Activated CD8-positive, alpha-beta T cell treated with anti-CD3 and anti-CD28 coated beads, Interleukin-2, amount 10 ng/mL, durations not matched to agents 7 days and 5 days (primary cell): Measurements from ENCODE around the gene SLC6A6. TPM values are rescaled to one million over a fixed set of nuclear protein-coding genes. Genes with fewer than 3 reads are reported as not detected.
A peak's percentile ranks its signal among the peaks of the same experiment; 100 is the strongest.

ENCODE experiments used
- ATAC-seq: fragments of 150-1000 bp; cut with Tn5 transposase; one replicate; pipeline ENCODE4 v1.10.0; 2021; ENCODE audit warnings: moderate library complexity
- CTCF ChIA-PET: fragments of 350-600 bp; sonication (Branson Sonifier 250); formaldehyde crosslinking; loops from one replicate; lab custom pipeline; 2021; ENCODE audit warnings: antibody characterized with exemption; lab: Charles Lee
- POLR2A ChIA-PET: fragments of 350-600 bp; sonication (Branson Sonifier 250); formaldehyde crosslinking; loops from one replicate; lab custom pipeline; 2021; ENCODE audit warnings: antibody characterized with exemption; lab: Charles Lee
- DNase-seq: peaks from one replicate; pipeline ENCODE4 v3.0.0-alpha.2; 2020
- H3K27ac Mint-ChIP-seq: one replicate; pipeline ENCODE4 v1.8.0; 2021; ENCODE audit warnings: mild to moderate bottlenecking, mixed read lengths
- H3K27me3 Mint-ChIP-seq: one replicate; pipeline ENCODE4 v1.8.0; 2021; ENCODE audit warnings: low read depth, mixed read lengths
- H3K36me3 Mint-ChIP-seq: one replicate; pipeline ENCODE4 v1.8.0; 2021; ENCODE audit warnings: low read depth, mixed read lengths
- H3K4me1 Mint-ChIP-seq: one replicate; pipeline ENCODE4 v1.8.0; 2021; ENCODE audit warnings: low read depth, mixed read lengths
- H3K4me3 Mint-ChIP-seq: one replicate; pipeline ENCODE4 v1.8.0; 2021; ENCODE audit warnings: mild to moderate bottlenecking, mixed read lengths
- H3K9me3 Mint-ChIP-seq: one replicate; pipeline ENCODE4 v1.8.0; 2022; ENCODE audit warnings: mixed read lengths; ENCODE audit not compliant: insufficient read depth
- total RNA-seq, 2 experiments: library from RNA; stranded (reverse); gene quantifications; one replicate each; pipeline ENCODE4 v1.2.3, GENCODE V29; 2021

The SLC6A6 gene
- total RNA-seq, 2 experiments from 2014 or later, result 36.8 to 37.9 TPM

- Mint-ChIP-seq H3K4me1 (no peaks in the 10 kb centered on the region), H3K27ac (peak overlapping the region; percentile 52), H3K9me3 (no peaks in the 10 kb centered on the region), H3K36me3 (peaks cover 24% of the 10 kb centered on the region), H3K27me3 (no peaks in the 10 kb centered on the region), H3K4me3 (no peak overlapping the region)
- ChIA-PET CTCF (interaction anchor here (1.2 kb wide), 1 partner anchor 18 kb away, joined by 3 read pairs; no protein-coding TSS in a partner anchor), POLR2A (interaction anchor here (1.0 kb wide), 1 partner anchor 47 kb away, joined by 3 read pairs; no protein-coding TSS in a partner anchor)
- ATAC-seq (no peak), DNase-seq (no peak)
These were observed 83.6 kb downstream of the SLC6A6 start for GRCh38 chr3:14485981-14486380.

GRCh38 chr3:14486460-14486859, 84.1 kb downstream of the SLC6A6 start:
- no peak overlapping the region for H3K27ac Mint-ChIP-seq
- ATAC-seq, result no peak
- ChIA-PET CTCF (no interaction called here), POLR2A (interaction anchor here (1.0 kb wide), 1 partner anchor 47 kb away, joined by 3 read pairs; no protein-coding TSS in a partner anchor)
- no peak for DNase-seq
- H3K27me3 Mint-ChIP-seq, result no peaks in the 10 kb centered on the region
- no peak overlapping the region for H3K4me3 Mint-ChIP-seq
- no peaks in the 10 kb centered on the region for H3K4me1 Mint-ChIP-seq
- peaks cover 21% of the 10 kb centered on the region for H3K36me3 Mint-ChIP-seq
- H3K9me3 Mint-ChIP-seq, result no peaks in the 10 kb centered on the region

GRCh38 chr3:14487086-14487485, 84.7 kb downstream of the SLC6A6 start:
- CTCF ChIA-PET, result no interaction called here
- no peaks in the 10 kb centered on the region for H3K4me1 Mint-ChIP-seq

GRCh38 chr3:14487821-14488220, 85.4 kb downstream of the SLC6A6 start:
- DNase-seq, result no peak
- H3K9me3 Mint-ChIP-seq, result no peaks in the 10 kb centered on the region
- no peak for ATAC-seq
- POLR2A ChIA-PET, result no interaction called here
- H3K36me3 Mint-ChIP-seq, result peaks cover 16% of the 10 kb centered on the region
- H3K27ac Mint-ChIP-seq, result no peak overlapping the region
- no peaks in the 10 kb centered on the region for H3K27me3 Mint-ChIP-seq
- CTCF ChIA-PET, result no interaction called here
- no peaks in the 10 kb centered on the region for H3K4me1 Mint-ChIP-seq
- no peak overlapping the region for H3K4me3 Mint-ChIP-seq

More at GRCh38 chr3:14487086-14487485, 84.7 kb downstream of the SLC6A6 start:
- no peaks in the 10 kb centered on the region for H3K27me3 Mint-ChIP-seq
- no peaks in the 10 kb centered on the region for H3K9me3 Mint-ChIP-seq
- H3K27ac Mint-ChIP-seq, result no peak overlapping the region
- POLR2A ChIA-PET, result no interaction called here
- no peak for ATAC-seq
- peaks cover 16% of the 10 kb centered on the region for H3K36me3 Mint-ChIP-seq
- H3K4me3 Mint-ChIP-seq, result no peak overlapping the region
- DNase-seq, result no peak

GRCh38 chr3:14488286-14489041, 86.1 kb downstream of the SLC6A6 start:
- H3K27me3 Mint-ChIP-seq, result no peaks in the 10 kb centered on the region
- POLR2A ChIA-PET, result no interaction called here
- H3K27ac Mint-ChIP-seq, result peak overlapping the region; percentile 6
- no peak for ATAC-seq
- CTCF ChIA-PET, result no interaction called here
- peaks cover 14% of the 10 kb centered on the region for H3K36me3 Mint-ChIP-seq
- H3K4me1 Mint-ChIP-seq, result no peaks in the 10 kb centered on the region
- DNase-seq, result no peak
- H3K9me3 Mint-ChIP-seq, result no peaks in the 10 kb centered on the region
- H3K4me3 Mint-ChIP-seq, result no peak overlapping the region

GRCh38 chr3:14489641-14490040, 87.2 kb downstream of the SLC6A6 start:
- ChIA-PET POLR2A (no interaction called here), CTCF (no interaction called here)
- no peak overlapping the region for H3K27ac Mint-ChIP-seq
- no peaks in the 10 kb centered on the region for H3K27me3 Mint-ChIP-seq
- no peaks in the 10 kb centered on the region for H3K4me1 Mint-ChIP-seq
- H3K4me3 Mint-ChIP-seq, result no peak overlapping the region
- no peaks in the 10 kb centered on the region for H3K9me3 Mint-ChIP-seq
- ATAC-seq (no peak), DNase-seq (no peak)
- H3K36me3 Mint-ChIP-seq, result peaks cover 7% of the 10 kb centered on the region

- Mint-ChIP-seq H3K4me3 (no peak overlapping the region), H3K9me3 (no peaks in the 10 kb centered on the region), H3K4me1 (no peaks in the 10 kb centered on the region), H3K27ac (no peak overlapping the region), H3K36me3 (peaks cover 4% of the 10 kb centered on the region), H3K27me3 (no peaks in the 10 kb centered on the region)
- POLR2A ChIA-PET, result no interaction called here
- CTCF ChIA-PET, result no interaction called here
- ATAC-seq (no peak), DNase-seq (no peak)
These were observed 87.8 kb downstream of the SLC6A6 start for GRCh38 chr3:14490255-14490654.

- Mint-ChIP-seq H3K36me3 (peaks cover 4% of the 10 kb centered on the region), H3K27me3 (no peaks in the 10 kb centered on the region), H3K27ac (peak overlapping the region; percentile 6), H3K4me1 (no peaks in the 10 kb centered on the region), H3K4me3 (no peak overlapping the region), H3K9me3 (no peaks in the 10 kb centered on the region)
- no peak for ATAC-seq
- CTCF ChIA-PET, result no interaction called here
- POLR2A ChIA-PET, result no interaction called here
- no peak for DNase-seq
These were observed 88.4 kb downstream of the SLC6A6 start for GRCh38 chr3:14490831-14491230.

- no peaks in the 10 kb centered on the region for H3K27me3 Mint-ChIP-seq
- ATAC-seq, result no peak
- no peak overlapping the region for H3K4me3 Mint-ChIP-seq
- H3K4me1 Mint-ChIP-seq, result no peaks in the 10 kb centered on the region
- H3K27ac Mint-ChIP-seq, result no peak overlapping the region
- DNase-seq, result no peak
- peaks cover 4% of the 10 kb centered on the region for H3K36me3 Mint-ChIP-seq
- POLR2A ChIA-PET, result no interaction called here
- CTCF ChIA-PET, result no interaction called here
- H3K9me3 Mint-ChIP-seq, result no peaks in the 10 kb centered on the region
These were observed 89.2 kb downstream of the SLC6A6 start for GRCh38 chr3:14491396-14492190.

- ATAC-seq (no peak), DNase-seq (no peak)
- Mint-ChIP-seq H3K27me3 (peaks cover 4% of the 10 kb centered on the region), H3K27ac (no peak overlapping the region), H3K9me3 (no peaks in the 10 kb centered on the region), H3K4me1 (no peaks in the 10 kb centered on the region), H3K36me3 (peaks cover 4% of the 10 kb centered on the region), H3K4me3 (no peak overlapping the region)
- POLR2A ChIA-PET, result interaction anchor here (0.6 kb wide), 1 partner anchor 295 kb away, joined by 3 read pairs; no protein-coding TSS in a partner anchor
- CTCF ChIA-PET, result interaction anchor here (0.9 kb wide), 1 partner anchor 34 kb away, joined by 3 read pairs; no protein-coding TSS in a partner anchor
These were observed 90.8 kb downstream of the SLC6A6 start for GRCh38 chr3:14492948-14493881.

- ChIA-PET POLR2A (no interaction called here), CTCF (no interaction called here)
- Mint-ChIP-seq H3K36me3 (peaks cover 4% of the 10 kb centered on the region), H3K4me1 (no peaks in the 10 kb centered on the region), H3K4me3 (no peak overlapping the region), H3K27me3 (peaks cover 4% of the 10 kb centered on the region), H3K27ac (no peak overlapping the region), H3K9me3 (no peaks in the 10 kb centered on the region)
- ATAC-seq, result no peak
- DNase-seq, result no peak
These were observed 92.0 kb downstream of the SLC6A6 start for GRCh38 chr3:14494279-14494972.
